Neuronal stem cell (in vitro differentiated cells): ENCODE data around the gene CTNNA3.

ENCODE experiments used
- DNase-seq: peaks from one replicate; pipeline ENCODE4 v3.0.0-alpha.2; 2013; ENCODE audit warnings: low spot score
- H2AFZ ChIP-seq: one replicate; pipeline ENCODE4 v1.6.1; 2013; ENCODE audit warnings: mild to moderate bottlenecking, low read length, inconsistent platforms
- H2AK5ac ChIP-seq: 2 replicates; pipeline ENCODE4 v1.6.1; 2013; ENCODE audit warnings: low read depth, mild to moderate bottlenecking, inconsistent platforms, low read length, moderate library complexity, mixed read lengths
- H2BK120ac ChIP-seq: 2 replicates; pipeline ENCODE4 v1.6.1; 2013; ENCODE audit warnings: low read depth, mild to moderate bottlenecking, inconsistent platforms, low read length, moderate library complexity, mixed read lengths
- H2BK12ac ChIP-seq: one replicate; pipeline ENCODE4 v1.6.1; 2013; ENCODE audit warnings: low read length, inconsistent platforms
- H2BK15ac ChIP-seq: 2 replicates; pipeline ENCODE4 v1.6.1; 2013; ENCODE audit warnings: mild to moderate bottlenecking, low read length, inconsistent platforms, mixed read lengths
- H2BK5ac ChIP-seq: one replicate; pipeline ENCODE4 v1.6.1; 2013; ENCODE audit warnings: inconsistent platforms, mild to moderate bottlenecking, low read length, moderate library complexity
- H3K14ac ChIP-seq: one replicate; pipeline ENCODE4 v1.6.1; 2013; ENCODE audit warnings: low read length, inconsistent platforms
- H3K18ac ChIP-seq: 2 replicates; pipeline ENCODE4 v1.6.1; 2013; ENCODE audit warnings: low read length, inconsistent platforms
- H3K23ac ChIP-seq: 2 replicates; pipeline ENCODE4 v1.6.1; 2013; ENCODE audit warnings: low read depth, mild to moderate bottlenecking, mixed read lengths, low read length, inconsistent platforms; ENCODE audit not compliant: poor library complexity
- H3K27ac ChIP-seq: replicated peaks from 3 replicates; pipeline ENCODE4 v1.5.1; 2013; ENCODE audit warnings: low read length, inconsistent platforms
- H3K27me3 ChIP-seq, 3 experiments: 2 replicates each; pipeline ENCODE4 v1.6.1; 2013; ENCODE audit warnings: low read length in 3 of 3, mild to moderate bottlenecking in 2 of 3, inconsistent platforms in 1 of 3, low read depth in 1 of 3, mixed read lengths in 1 of 3, moderate library complexity in 1 of 3; ENCODE audit not compliant: control insufficient read depth in 3 of 3, insufficient read depth in 3 of 3
- H3K36me3 ChIP-seq, 2 donors: replicated peaks in 1 of 2; 2 replicates each; pipeline ENCODE4 v1.6.1; 2013; ENCODE audit warnings: low read length in 2 of 2; ENCODE audit not compliant: control insufficient read depth in 2 of 2, insufficient read depth in 2 of 2
- H3K4ac ChIP-seq: 2 replicates; pipeline ENCODE4 v1.6.1; 2013; ENCODE audit warnings: inconsistent platforms, mild to moderate bottlenecking, low read length, moderate library complexity
- H3K4me1 ChIP-seq, 2 donors: 1 replicate in 1 of 2; 2 replicates in 1 of 2; pipeline ENCODE4 v1.6.1; 2013; ENCODE audit warnings: low read length in 2 of 2, low read depth in 1 of 2; ENCODE audit not compliant: control insufficient read depth in 2 of 2, insufficient read depth in 1 of 2
- H3K4me2 ChIP-seq: one replicate; pipeline ENCODE4 v1.6.1; 2013; ENCODE audit warnings: mild to moderate bottlenecking, low read length, inconsistent platforms; ENCODE audit not compliant: insufficient read depth, poor library complexity, severe bottlenecking
- H3K4me3 ChIP-seq, 2 donors: 2 replicates each; pipeline ENCODE4 v1.5.1; 2013; ENCODE audit warnings: low read length in 2 of 2, mild to moderate bottlenecking in 2 of 2, inconsistent platforms in 1 of 2, moderate library complexity in 1 of 2
- H3K79me1 ChIP-seq: one replicate; pipeline ENCODE4 v1.6.1; 2013; ENCODE audit warnings: low read depth, mild to moderate bottlenecking, inconsistent platforms, low read length, moderate library complexity
- H3K9ac ChIP-seq: one replicate; pipeline ENCODE4 v1.6.1; 2013; ENCODE audit warnings: mild to moderate bottlenecking, low read depth, low read length, inconsistent platforms; ENCODE audit not compliant: poor library complexity
- H3K9me3 ChIP-seq, 2 donors: replicated peaks in 1 of 2; 2 replicates each; pipeline versions ENCODE3 to v1.6.1; 2013; ENCODE audit warnings: low read length in 2 of 2, mild to moderate bottlenecking in 2 of 2, inconsistent platforms in 1 of 2, low read depth in 1 of 2, mixed read lengths in 1 of 2, moderate library complexity in 1 of 2; ENCODE audit not compliant: control insufficient read depth in 2 of 2, insufficient read depth in 1 of 2
- H4K8ac ChIP-seq: one replicate; pipeline ENCODE4 v1.6.1; 2013; ENCODE audit warnings: low read depth, mild to moderate bottlenecking, inconsistent platforms, low read length, moderate library complexity
- H4K91ac ChIP-seq: one replicate; pipeline ENCODE4 v1.6.1; 2013; ENCODE audit warnings: low read length, low read depth, mild to moderate bottlenecking, inconsistent platforms; ENCODE audit not compliant: poor library complexity
- WGBS, 2 donors: extraction: QIAGEN DNeasy Blood & Tissue Kit; methylation state at CpG; one replicate each; pipeline ENCODE4 v1.1.7; 2013; ENCODE audit warnings: missing lambda C conversion rate in 2 of 2, mixed read lengths in 1 of 2; ENCODE audit not compliant: insufficient read length in 2 of 2, insufficient replicate concordance in 1 of 2; ENCODE audit errors: extremely low coverage in 2 of 2; 5-methylcytosine and 5-hydroxymethylcytosine counted together

CTNNA3 gene

GRCh38 chr10:66257801-66258200 lies 1438.2 kb downstream of the CTNNA3 start:
- Histone ChIP-seq H2BK5ac (no peak overlapping the region), H3K79me1 (no peaks in the 10 kb centered on the region), H3K4me1 (no peaks in the 10 kb centered on the region), H3K23ac (no peak overlapping the region), H3K27ac (no peak overlapping the region), H3K9ac (no peak overlapping the region), H4K8ac (no peak overlapping the region), H3K14ac (no peak overlapping the region), H3K4me2 (no peak overlapping the region), H3K4ac (no peak overlapping the region), H2BK12ac (no peak overlapping the region), H4K91ac (no peak overlapping the region), H2AFZ (no peak overlapping the region), H2BK15ac (no peak overlapping the region), H3K36me3 (no peaks in the 10 kb centered on the region), H3K9me3 (no peaks in the 10 kb centered on the region), H3K27me3 (no peaks in the 10 kb centered on the region), H2BK120ac (no peak overlapping the region), H3K18ac (no peak overlapping the region), H2AK5ac (no peak overlapping the region), H3K4me3 (no peak overlapping the region)
- no CpG with 5 or more reads among the region's 1 CpG for WGBS, 2 donors
- no peak for DNase-seq

GRCh38 chr10:66252986-66253385 lies 1443.0 kb downstream of the CTNNA3 start:
- Histone ChIP-seq H3K27me3 (no peaks in the 10 kb centered on the region), H2AK5ac (no peak overlapping the region), H3K79me1 (no peaks in the 10 kb centered on the region), H2BK12ac (no peak overlapping the region), H2AFZ (no peak overlapping the region), H3K4me3 (no peak overlapping the region), H3K23ac (no peak overlapping the region), H3K4me2 (no peak overlapping the region), H3K14ac (no peak overlapping the region), H3K9ac (no peak overlapping the region), H3K18ac (no peak overlapping the region), H3K9me3 (no peaks in the 10 kb centered on the region), H2BK15ac (no peak overlapping the region), H3K4ac (no peak overlapping the region), H3K4me1 (no peaks in the 10 kb centered on the region), H4K8ac (no peak overlapping the region), H2BK5ac (no peak overlapping the region), H4K91ac (no peak overlapping the region), H3K27ac (no peak overlapping the region), H3K36me3 (no peaks in the 10 kb centered on the region), H2BK120ac (no peak overlapping the region)
- no peak for DNase-seq

- Histone ChIP-seq H3K79me1 (no peaks in the 10 kb centered on the region), H3K36me3 (no peaks in the 10 kb centered on the region), H3K4me2 (no peak overlapping the region), H3K23ac (peak overlapping the region; percentile 85), H2AFZ (no peak overlapping the region), H3K27me3 (no peaks in the 10 kb centered on the region), H2BK15ac (no peak overlapping the region), H2BK5ac (peak overlapping the region; percentile 24), H3K4ac (no peak overlapping the region), H3K9me3 (no peaks in the 10 kb centered on the region), H3K18ac (peak overlapping the region; percentile 28), H3K27ac (no peak overlapping the region), H2AK5ac (no peak overlapping the region), H3K9ac (no peak overlapping the region), H4K8ac (peak overlapping the region; percentile 43), H4K91ac (no peak overlapping the region), H2BK12ac (peak overlapping the region; percentile 58), H3K4me3 (no peak overlapping the region), H3K14ac (no peak overlapping the region), H2BK120ac (no peak overlapping the region), H3K4me1 (no peaks in the 10 kb centered on the region)
- no CpG with 5 or more reads among the region's 1 CpG for WGBS, 2 donors
- DNase-seq: no peak
Measured at GRCh38 chr10:66246177-66246576, 1449.8 kb downstream of the CTNNA3 start.

GRCh38 chr10:66244953-66245352 lies 1451.0 kb downstream of the CTNNA3 start:
- Histone ChIP-seq H3K14ac (no peak overlapping the region), H3K4ac (no peak overlapping the region), H2BK12ac (no peak overlapping the region), H3K27me3 (no peaks in the 10 kb centered on the region), H3K4me3 (no peak overlapping the region), H3K4me1 (no peaks in the 10 kb centered on the region), H4K8ac (no peak overlapping the region), H4K91ac (no peak overlapping the region), H2BK15ac (no peak overlapping the region), H3K23ac (no peak overlapping the region), H3K9me3 (no peaks in the 10 kb centered on the region), H2AK5ac (no peak overlapping the region), H3K18ac (peak overlapping the region; percentile 19), H2BK5ac (no peak overlapping the region), H3K9ac (no peak overlapping the region), H3K79me1 (no peaks in the 10 kb centered on the region), H2AFZ (no peak overlapping the region), H2BK120ac (no peak overlapping the region), H3K4me2 (no peak overlapping the region), H3K36me3 (no peaks in the 10 kb centered on the region), H3K27ac (no peak overlapping the region)
- WGBS, 2 donors: no CpG with 5 or more reads among the region's 4 CpGs
- no peak for DNase-seq
